ENCODE data around the gene MAGEA10. TPM values are rescaled to one million over a fixed set of nuclear protein-coding genes. Genes with fewer than 3 reads are reported as not detected.

MAGEA10 gene
- total RNA-seq, 2 experiments from 2014 or later = not detected

DNA sequence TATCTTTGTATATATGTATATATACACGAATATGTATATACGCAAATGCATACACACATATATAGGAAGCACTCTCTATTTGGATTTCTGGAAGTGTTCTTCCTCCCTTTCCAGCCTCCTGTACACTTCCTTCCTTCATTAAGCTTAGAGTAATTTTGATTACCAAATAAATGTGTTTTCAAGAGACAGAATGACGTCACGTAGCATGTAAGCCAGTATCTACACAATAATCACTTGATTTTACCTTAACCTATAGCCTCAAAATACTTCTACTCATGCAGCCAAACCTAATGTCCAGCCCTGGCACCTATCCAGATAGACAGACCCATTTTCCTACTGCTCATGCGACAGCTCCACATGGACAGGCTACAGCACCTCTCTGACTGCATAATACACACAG lies 29.9 kb downstream of the MAGEA10 start:
- no peaks in the 10 kb centered on the region for H3K27me3 ChIP-seq (ENCODE audit: control insufficient read depth in 1 of 2, insufficient read depth in 2 of 2, low read length in 2 of 2)
- Mint-ChIP-seq H3K4me1 (ENCODE audit: low read depth) (no peaks in the 10 kb centered on the region), H3K9me3 (no peaks in the 10 kb centered on the region), H3K27ac (no peak overlapping the region), H3K36me3 (ENCODE audit: low read depth) (no peaks in the 10 kb centered on the region), H3K4me3 (no peak overlapping the region), H3K27me3 (no peaks in the 10 kb centered on the region)
- no peak for ATAC-seq (ENCODE audit: poor library complexity)
- no peaks in the 10 kb centered on the region for H3K36me3 ChIP-seq (ENCODE audit: insufficient read depth, low read length)
- TF ChIP-seq, protein P1, sequence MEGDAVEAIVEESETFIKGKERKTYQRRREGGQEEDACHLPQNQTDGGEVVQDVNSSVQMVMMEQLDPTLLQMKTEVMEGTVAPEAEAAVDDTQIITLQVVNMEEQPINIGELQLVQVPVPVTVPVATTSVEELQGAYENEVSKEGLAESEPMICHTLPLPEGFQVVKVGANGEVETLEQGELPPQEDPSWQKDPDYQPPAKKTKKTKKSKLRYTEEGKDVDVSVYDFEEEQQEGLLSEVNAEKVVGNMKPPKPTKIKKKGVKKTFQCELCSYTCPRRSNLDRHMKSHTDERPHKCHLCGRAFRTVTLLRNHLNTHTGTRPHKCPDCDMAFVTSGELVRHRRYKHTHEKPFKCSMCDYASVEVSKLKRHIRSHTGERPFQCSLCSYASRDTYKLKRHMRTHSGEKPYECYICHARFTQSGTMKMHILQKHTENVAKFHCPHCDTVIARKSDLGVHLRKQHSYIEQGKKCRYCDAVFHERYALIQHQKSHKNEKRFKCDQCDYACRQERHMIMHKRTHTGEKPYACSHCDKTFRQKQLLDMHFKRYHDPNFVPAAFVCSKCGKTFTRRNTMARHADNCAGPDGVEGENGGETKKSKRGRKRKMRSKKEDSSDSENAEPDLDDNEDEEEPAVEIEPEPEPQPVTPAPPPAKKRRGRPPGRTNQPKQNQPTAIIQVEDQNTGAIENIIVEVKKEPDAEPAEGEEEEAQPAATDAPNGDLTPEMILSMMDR (IDR thresholded peaks at IDR 0.05) = no peak
- CTCF ChIA-PET = no interaction called here
- H3K27ac ChIP-seq (ENCODE audit: low read depth in 1 of 2, low read length in 2 of 2) = no peak overlapping the region
- no peaks in the 10 kb centered on the region for H3K9me3 ChIP-seq (ENCODE audit: control insufficient read depth in 1 of 2, insufficient read depth in 1 of 2, low read length in 2 of 2)
- no peaks in the 10 kb centered on the region for H3K4me1 ChIP-seq (ENCODE audit: insufficient read depth, low read length)
- H3K4me3 ChIP-seq (ENCODE audit: low read length) = no peak overlapping the region
- POLR2A ChIA-PET = no interaction called here
- DNase-seq = no peak
- intact Hi-C loops (cut with DNase I, micrococcal nuclease) = no loop called here

DNA sequence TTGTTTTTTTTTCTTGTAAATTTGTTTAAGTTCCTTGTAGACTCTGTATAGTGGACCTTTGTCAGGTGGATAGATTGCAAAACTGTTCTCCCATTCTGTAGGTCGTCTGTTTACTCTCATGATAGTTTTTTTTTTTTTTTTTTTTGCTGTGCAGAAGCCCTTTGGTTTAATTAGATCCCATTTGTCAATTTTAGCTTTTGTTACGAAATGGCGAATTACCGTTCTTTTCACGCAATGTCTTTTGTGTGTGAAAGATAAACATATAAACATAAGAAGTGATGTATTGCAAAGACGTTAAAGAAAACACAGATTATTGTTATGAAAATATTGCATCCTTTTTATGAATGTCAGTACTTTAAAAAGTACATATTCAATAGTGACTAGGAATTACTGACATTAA lies 34.5 kb downstream of the MAGEA10 start:
- DNase-seq (no peak), ATAC-seq (ENCODE audit: poor library complexity) (no peak)
- H3K27me3 Mint-ChIP-seq = no peaks in the 10 kb centered on the region
- no peak overlapping the region for H3K27ac Mint-ChIP-seq
- no peaks in the 10 kb centered on the region for H3K9me3 ChIP-seq (ENCODE audit: control insufficient read depth in 1 of 2, insufficient read depth in 1 of 2, low read length in 2 of 2)
- H3K4me3 ChIP-seq (ENCODE audit: low read length) = no peak overlapping the region
- TF ChIP-seq, protein P1 (IDR thresholded peaks at IDR 0.05) = no peak
- CTCF ChIA-PET = no interaction called here
- no peak overlapping the region for H3K27ac ChIP-seq (ENCODE audit: low read depth in 1 of 2, low read length in 2 of 2)
- H3K36me3 ChIP-seq (ENCODE audit: insufficient read depth, low read length) = no peaks in the 10 kb centered on the region
- no peak overlapping the region for H3K4me3 Mint-ChIP-seq
- H3K27me3 ChIP-seq (ENCODE audit: control insufficient read depth in 1 of 2, insufficient read depth in 2 of 2, low read length in 2 of 2) = no peaks in the 10 kb centered on the region
- H3K4me1 ChIP-seq (ENCODE audit: insufficient read depth, low read length) = no peaks in the 10 kb centered on the region
- intact Hi-C loops (cut with DNase I, micrococcal nuclease) = no loop called here
- no peaks in the 10 kb centered on the region for H3K36me3 Mint-ChIP-seq (ENCODE audit: low read depth)
- POLR2A ChIA-PET = no interaction called here
- H3K4me1 Mint-ChIP-seq (ENCODE audit: low read depth) = no peaks in the 10 kb centered on the region
- H3K9me3 Mint-ChIP-seq = no peaks in the 10 kb centered on the region

DNA sequence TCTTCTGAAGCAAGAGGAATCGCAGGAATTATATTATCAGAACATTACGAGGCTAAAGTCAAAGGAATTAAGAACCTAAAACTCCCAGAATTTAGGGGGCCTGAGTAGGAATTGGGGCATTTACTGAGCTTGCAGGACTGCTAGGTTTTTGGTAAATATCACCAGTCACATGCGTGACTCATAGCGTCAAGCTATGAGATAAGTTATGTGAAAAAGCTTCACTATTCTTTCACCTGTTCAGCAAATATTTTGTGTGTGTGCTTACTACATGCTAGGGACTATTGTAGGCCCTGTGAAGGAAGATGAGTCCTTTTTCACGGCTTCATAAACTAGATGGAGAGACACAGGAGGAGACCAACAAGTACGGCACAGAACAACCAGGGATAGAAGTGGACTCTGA lies 52.2 kb downstream of the MAGEA10 start:
- Histone ChIP-seq H3K36me3 (ENCODE audit: insufficient read depth, low read length) (no peaks in the 10 kb centered on the region), H3K4me3 (ENCODE audit: low read length) (no peak overlapping the region), H3K4me1 (ENCODE audit: insufficient read depth, low read length) (no peaks in the 10 kb centered on the region), H3K9me3 (ENCODE audit: control insufficient read depth in 1 of 2, insufficient read depth in 1 of 2, low read length in 2 of 2) (no peaks in the 10 kb centered on the region), H3K27me3 (ENCODE audit: control insufficient read depth in 1 of 2, insufficient read depth in 2 of 2, low read length in 2 of 2) (no peaks in the 10 kb centered on the region), H3K27ac (ENCODE audit: low read depth in 1 of 2, low read length in 2 of 2) (no peak overlapping the region)
- Mint-ChIP-seq H3K9me3 (no peaks in the 10 kb centered on the region), H3K4me1 (ENCODE audit: low read depth) (no peaks in the 10 kb centered on the region), H3K36me3 (ENCODE audit: low read depth) (no peaks in the 10 kb centered on the region), H3K27me3 (no peaks in the 10 kb centered on the region), H3K4me3 (no peak overlapping the region), H3K27ac (no peak overlapping the region)
- intact Hi-C loops (cut with DNase I, micrococcal nuclease) = no loop called here
- CTCF ChIA-PET = no interaction called here
- TF ChIP-seq, protein P1 (IDR thresholded peaks at IDR 0.05) = no peak
- no peak for DNase-seq
- POLR2A ChIA-PET = no interaction called here
- ATAC-seq (ENCODE audit: poor library complexity) = no peak

Other genes with a start within 250 kb of the MAGEA10 start
- gene MAGEA4, start 225.7 kb downstream of the MAGEA10 start, total RNA-seq = not detected
- not detected for gene GABRE, start 163.9 kb downstream of the MAGEA10 start, total RNA-seq

Data from CD4-positive, alpha-beta T cell (primary cell).